VCaP (cell line): ENCODE results near the gene GEMIN5.

Experiments
- H3K27ac ChIP-seq: fragments of 450-650 bp; 2 replicates; pipeline ENCODE4 v1.5.1; 2017
- TF ChIP-seq, protein P1 (sequence below): fragments of 450-650 bp; conservative IDR thresholded peaks from 2 replicates; pipeline ENCODE4 v1.5.1; 2017; ENCODE audit warnings: mild to moderate bottlenecking, moderate library complexity

Gene GEMIN5

DNA sequence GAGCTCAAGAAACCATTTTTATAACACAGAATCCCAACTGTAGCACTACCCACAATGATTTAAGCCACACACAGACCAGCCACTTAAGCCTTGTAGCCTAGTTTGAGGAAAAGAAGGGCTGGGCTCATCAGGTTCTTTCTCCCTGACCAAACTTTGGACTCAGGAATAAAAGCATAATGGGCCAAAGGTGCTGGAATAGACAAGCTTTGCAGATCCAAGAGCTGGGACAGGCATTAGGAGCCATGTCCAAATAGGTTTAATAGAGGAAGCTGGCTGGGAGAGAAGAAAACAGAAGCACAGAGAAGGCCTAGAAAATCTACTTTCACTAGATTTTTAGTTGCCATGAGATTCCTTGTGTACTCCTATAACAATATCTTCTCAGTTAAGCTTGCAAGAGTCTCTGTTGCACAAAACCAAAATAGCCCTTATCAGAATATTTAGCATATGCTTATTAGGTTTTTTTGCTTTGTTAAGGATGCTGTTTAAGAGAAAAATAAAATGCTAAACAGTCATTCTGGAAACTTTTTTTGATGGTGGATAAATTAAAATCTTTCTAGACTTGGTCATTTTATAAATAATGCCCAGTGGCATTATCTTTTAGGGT, 41.3 kb downstream of the GEMIN5 start:
- TF ChIP-seq, protein P1, sequence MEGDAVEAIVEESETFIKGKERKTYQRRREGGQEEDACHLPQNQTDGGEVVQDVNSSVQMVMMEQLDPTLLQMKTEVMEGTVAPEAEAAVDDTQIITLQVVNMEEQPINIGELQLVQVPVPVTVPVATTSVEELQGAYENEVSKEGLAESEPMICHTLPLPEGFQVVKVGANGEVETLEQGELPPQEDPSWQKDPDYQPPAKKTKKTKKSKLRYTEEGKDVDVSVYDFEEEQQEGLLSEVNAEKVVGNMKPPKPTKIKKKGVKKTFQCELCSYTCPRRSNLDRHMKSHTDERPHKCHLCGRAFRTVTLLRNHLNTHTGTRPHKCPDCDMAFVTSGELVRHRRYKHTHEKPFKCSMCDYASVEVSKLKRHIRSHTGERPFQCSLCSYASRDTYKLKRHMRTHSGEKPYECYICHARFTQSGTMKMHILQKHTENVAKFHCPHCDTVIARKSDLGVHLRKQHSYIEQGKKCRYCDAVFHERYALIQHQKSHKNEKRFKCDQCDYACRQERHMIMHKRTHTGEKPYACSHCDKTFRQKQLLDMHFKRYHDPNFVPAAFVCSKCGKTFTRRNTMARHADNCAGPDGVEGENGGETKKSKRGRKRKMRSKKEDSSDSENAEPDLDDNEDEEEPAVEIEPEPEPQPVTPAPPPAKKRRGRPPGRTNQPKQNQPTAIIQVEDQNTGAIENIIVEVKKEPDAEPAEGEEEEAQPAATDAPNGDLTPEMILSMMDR = no peak
- no peak overlapping the region for H3K27ac ChIP-seq

DNA sequence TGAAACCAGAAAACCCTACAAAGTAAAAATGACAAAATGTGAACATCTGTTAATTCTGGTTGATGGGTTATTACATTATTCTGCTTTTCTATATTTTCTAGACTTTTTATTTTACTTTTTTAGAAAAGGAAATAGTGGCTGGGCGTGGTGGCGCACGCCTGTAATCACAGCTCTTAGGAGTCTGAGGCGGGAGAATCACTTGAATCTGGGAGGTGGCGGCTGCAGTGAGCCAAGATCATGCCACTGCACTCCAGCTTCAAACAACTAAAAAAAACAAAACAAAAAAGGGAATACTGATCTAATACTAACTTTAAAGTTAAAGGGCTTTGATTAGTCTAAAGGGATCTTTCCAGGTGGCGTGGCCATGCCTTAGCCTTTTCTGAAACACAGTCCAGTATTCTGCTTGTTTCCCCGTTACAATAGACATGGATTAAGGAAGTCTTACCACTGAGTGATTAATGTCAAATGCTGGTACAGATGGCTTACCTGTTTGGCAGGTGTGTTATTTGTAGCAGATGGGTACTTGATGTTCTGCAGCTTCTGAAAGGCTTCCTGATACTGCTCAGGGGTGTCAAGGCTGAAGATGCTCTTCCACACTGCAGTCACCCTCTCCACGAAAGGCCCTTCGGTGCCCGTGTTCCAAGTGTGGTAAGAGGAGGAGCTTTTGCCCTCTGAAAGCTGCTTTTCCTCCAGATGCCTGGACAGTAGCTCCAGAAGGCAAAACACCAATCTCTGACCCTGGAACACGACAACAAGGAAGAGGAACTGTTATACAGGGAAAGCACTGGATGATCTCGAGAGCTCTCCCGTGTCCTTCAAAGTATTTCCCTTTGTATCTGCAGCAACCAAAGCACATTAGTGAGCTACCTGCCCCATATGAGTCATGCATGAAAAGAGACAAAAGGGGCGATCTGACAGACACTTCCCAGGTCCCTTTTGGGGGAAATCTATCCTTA, 42.1 kb downstream of the GEMIN5 start:
- TF ChIP-seq, protein P1 = no peak
- no peak overlapping the region for H3K27ac ChIP-seq

DNA sequence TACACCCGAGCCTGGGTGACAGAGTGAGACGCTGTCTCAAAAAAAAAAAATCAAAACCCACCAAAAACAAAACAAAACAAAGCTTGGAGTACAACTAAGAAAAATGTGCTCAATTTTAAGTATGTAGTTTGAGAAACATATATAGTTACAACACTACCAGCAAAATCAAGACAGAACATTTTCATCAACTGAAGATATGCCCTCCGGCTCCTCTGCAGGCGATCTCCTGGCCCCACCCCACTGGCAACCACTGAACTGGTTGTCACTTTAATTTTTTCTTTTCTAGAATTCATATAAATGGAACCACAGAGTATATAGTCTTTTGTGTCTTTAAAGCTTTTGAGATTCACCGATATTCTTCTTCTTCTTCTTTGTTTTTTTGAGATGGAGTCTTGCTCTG, 44.6 kb downstream of the GEMIN5 start:
- H3K27ac ChIP-seq = no peak overlapping the region
- TF ChIP-seq, protein P1 = no peak

DNA sequence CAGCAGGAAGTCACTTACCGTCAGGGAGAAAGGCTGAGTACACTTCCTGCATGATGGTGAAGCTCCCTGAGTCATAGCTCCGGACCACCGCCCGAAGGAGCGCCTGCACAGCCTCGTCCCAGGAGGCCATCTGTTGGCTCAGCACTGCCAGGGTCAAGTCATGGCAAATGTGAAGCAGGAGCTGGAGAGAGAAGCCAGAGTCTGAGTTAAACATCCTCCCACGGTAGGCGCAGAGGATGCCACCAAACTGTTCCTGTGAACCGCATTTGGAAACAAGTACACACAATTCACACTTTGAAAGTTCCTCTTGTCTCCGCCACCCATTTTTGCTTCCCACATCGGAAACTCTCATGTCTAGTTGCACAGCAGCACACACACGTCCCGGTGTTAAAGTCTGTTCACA, 45.6 kb downstream of the GEMIN5 start:
- TF ChIP-seq, protein P1 = no peak
- no peak overlapping the region for H3K27ac ChIP-seq

GRCh38 chr5:154885439-154885838, 52.6 kb downstream of the GEMIN5 start:
- H3K27ac ChIP-seq = no peak overlapping the region
- TF ChIP-seq, protein P1 = no peak

- H3K27ac ChIP-seq = no peak overlapping the region
- TF ChIP-seq, protein P1 = no peak
Observed at GRCh38 chr5:154884424-154884823, 53.6 kb downstream of the GEMIN5 start.

- TF ChIP-seq, protein P1 = no peak
- no peak overlapping the region for H3K27ac ChIP-seq
Observed at GRCh38 chr5:154881986-154882385, 56.0 kb downstream of the GEMIN5 start.
